Measurements from ENCODE around the gene C2CD4C. TPM values are rescaled to one million over a fixed set of nuclear protein-coding genes. Genes with fewer than 3 reads are reported as not detected.

C2CD4C gene
- total and polyA plus RNA-seq, 10 of the 15 experiments (the other 5 are each of a cell fraction or from before 2014, with no cell fraction given): not detected

- TF ChIP-seq ATF3 (IDR thresholded peaks at IDR 0.05; ENCODE audit: borderline replicate concordance, extremely low read depth, low read depth, low read length) (no peak), SIX5 (IDR thresholded peaks at IDR 0.05; ENCODE audit: low read depth, low read length, severe bottlenecking) (no peak)
Observed at GRCh38 chr19:405121-405965, 3.6 kb downstream of the C2CD4C start (continued).

GRCh38 chr19:403221-404027, 5.5 kb downstream of the C2CD4C start:
- RAD21 ChIA-PET (ENCODE audit: unreplicated experiment): no interaction called here
- Histone ChIP-seq H3K4me1 (ENCODE audit: control insufficient read depth, insufficient read depth, low read length) (no peaks in the 10 kb centered on the region), H3K36me3 (ENCODE audit: control insufficient read depth in 2 of 2, insufficient read depth in 2 of 2, low read length in 1 of 2) (no peaks in the 10 kb centered on the region), H2AFZ (ENCODE audit: control insufficient read depth, low read depth, low read length) (no peak overlapping the region), H3K27me3 (replicated peaks in 1 of 2; ENCODE audit: control insufficient read depth in 2 of 2, insufficient read depth in 2 of 2, low read length in 1 of 2) (no peaks in the 10 kb centered on the region), H3K79me2 (ENCODE audit: control insufficient read depth, insufficient read depth, low read length) (no peaks in the 10 kb centered on the region), H4K20me1 (ENCODE audit: control insufficient read depth, insufficient read depth) (no peaks in the 10 kb centered on the region), H3K4me2 (ENCODE audit: control insufficient read depth, insufficient read depth) (no peak overlapping the region), H3K9ac (ENCODE audit: control insufficient read depth, insufficient read depth, low read length) (no peak overlapping the region), H3K27ac (ENCODE audit: control insufficient read depth, insufficient read depth) (no peak overlapping the region), H3K9me3 (replicated peaks; ENCODE audit: control insufficient read depth, insufficient read depth, low read length) (no peaks in the 10 kb centered on the region; the same call in 2 of the 3 replicates), H3K4me3 (no peak overlapping the region)
- WGBS (ENCODE audit: insufficient coverage, insufficient replicate concordance, low lambda C conversion rate, missing lambda C conversion rate): 72% methylated on average over 35 of the region's 38 CpGs
- no peak for TF ChIP-seq CUX1 (IDR thresholded peaks at IDR 0.05; ENCODE audit: insufficient replicate concordance, low read depth, low read length)
- TF ChIP-seq TCF3 (IDR thresholded peaks at IDR 0.05; ENCODE audit: borderline replicate concordance, insufficient read depth, low read depth, low read length): 0 out of 2 replicates have a peak, but pooled peaks have one; percentile 19
- TF ChIP-seq BCL3 (IDR thresholded peaks at IDR 0.05; ENCODE audit: borderline replicate concordance, insufficient read depth, low read depth, low read length, poor library complexity, severe bottlenecking): peak; percentile 79
- ATAC-seq (no peak), FAIRE-seq (no peak), DNase-seq (ENCODE audit: low read depth, low spot score) (no peak)
- intact Hi-C loops (cut with micrococcal nuclease; ENCODE audit: unreplicated experiment): no loop called here
- CTCF ChIA-PET: no interaction called here
- POLR2A ChIA-PET: no interaction called here
- SMC1A ChIA-PET (ENCODE audit: uncharacterized antibody, unreplicated experiment): no interaction called here
- in situ Hi-C loops (cut with MboI): no loop called here
- BruUV-seq (replicated peaks): no TSS peak
